GM12801 (cell line): ENCODE data around the gene SOX5.

Source experiments
- CTCF ChIP-seq: IDR thresholded peaks from one replicate; pipeline ENCODE4 v1.5.1; 2011; ENCODE audit warnings: control low read depth; ENCODE audit not compliant: insufficient read length; ENCODE audit errors: extremely low read depth

SOX5 gene

GRCh38 chr12:23862701-23863100 is 86.8 kb downstream of the SOX5 start:
- no peak for TF ChIP-seq CTCF

- TF ChIP-seq CTCF = no peak
Observed at GRCh38 chr12:23860019-23860418, 89.5 kb downstream of the SOX5 start.

- no peak for TF ChIP-seq CTCF
Observed at GRCh38 chr12:23857178-23857577, 92.3 kb downstream of the SOX5 start.

- no peak for TF ChIP-seq CTCF
Observed at GRCh38 chr12:23855813-23856212, 93.7 kb downstream of the SOX5 start.

- TF ChIP-seq CTCF = no peak
Observed at GRCh38 chr12:23854598-23854997, 94.9 kb downstream of the SOX5 start.

GRCh38 chr12:23853640-23854039 is 95.8 kb downstream of the SOX5 start:
- no peak for TF ChIP-seq CTCF

- TF ChIP-seq CTCF = no peak
Observed at GRCh38 chr12:23851602-23852001, 97.9 kb downstream of the SOX5 start.

- no peak for TF ChIP-seq CTCF
Observed at GRCh38 chr12:23847857-23848256, 101.6 kb downstream of the SOX5 start.
